ENCODE measurements around the gene MIR17HG. TPM values are rescaled to one million over a fixed set of nuclear protein-coding genes. Genes with fewer than 3 reads are reported as not detected.
A peak's percentile ranks its signal among the peaks of the same experiment; 100 is the strongest.

Gene MIR17HG
- polyA plus RNA-seq (0.79 and 1.3 TPM in 2 replicates), polyA minus RNA-seq (10.2 and 11.1 TPM in 2 replicates)

DNA sequence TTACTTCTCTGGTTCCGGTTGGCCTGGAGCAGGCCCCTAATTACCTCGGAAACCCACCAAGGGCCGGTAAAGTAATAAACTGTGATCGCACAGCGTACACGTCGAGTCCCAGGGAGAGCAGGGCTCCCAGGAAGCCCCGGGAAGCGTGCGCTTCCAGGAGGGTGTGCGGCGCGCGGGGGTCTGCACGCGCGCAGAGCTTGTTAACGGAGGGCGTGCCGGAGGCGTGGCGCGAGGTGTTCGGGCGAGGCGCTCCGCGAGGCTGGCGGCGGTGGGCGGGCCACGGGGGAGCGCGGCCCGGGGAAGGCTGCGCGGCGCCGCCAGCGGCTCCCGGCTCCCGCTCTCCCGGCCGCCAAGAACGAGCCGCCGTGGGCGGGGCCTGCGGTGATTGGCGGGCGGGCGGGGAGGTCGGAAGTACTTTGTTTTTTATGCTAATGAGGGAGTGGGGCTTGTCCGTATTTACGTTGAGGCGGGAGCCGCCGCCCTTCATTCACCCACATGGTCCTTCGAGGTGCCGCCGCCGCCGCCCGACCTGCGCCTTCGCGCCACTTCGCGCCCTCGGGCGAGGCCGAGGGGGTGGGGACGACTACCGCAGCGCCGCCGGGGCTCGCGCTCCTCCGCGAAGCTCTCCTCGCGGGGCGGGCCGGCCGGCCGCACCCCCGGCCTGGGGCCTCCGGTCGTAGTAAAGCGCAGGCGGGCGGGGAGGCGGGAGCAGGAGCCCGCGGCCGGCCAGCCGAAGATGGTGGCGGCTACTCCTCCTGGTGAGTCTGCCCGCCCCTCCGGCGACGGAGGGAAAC, at the start of gene MIR17HG:
MIR17HG (plus strand) TSS at position 486 of the 794 bp plus-strand sequence.
- Histone ChIP-seq H3F3A (ENCODE audit: insufficient read depth, low read length, poor library complexity, severe bottlenecking) (no peaks in the 10 kb centered on the region), H3K4me3 (ENCODE audit: low read length) (peak within 1 kb of the TSS; percentile 73), H3K9me2 (ENCODE audit: insufficient read depth, low read length) (no peaks in the 10 kb centered on the region), H3K4me2 (ENCODE audit: low read length) (peak within 1 kb of the TSS; percentile 83), H3K9ac (ENCODE audit: low read length) (peak within 1 kb of the TSS; percentile 77), H3K9me3 (ENCODE audit: low read length) (no peaks in the 10 kb centered on the region), H3K79me2 (replicated peaks; ENCODE audit: insufficient read depth, low read length) (peaks cover 34% of the 10 kb centered on the region), H4K20me1 (ENCODE audit: insufficient read depth) (peaks cover 12% of the 10 kb centered on the region), H2AFZ (ENCODE audit: low read depth, low read length) (peak within 1 kb of the TSS; percentile 22), H3K27me3 (ENCODE audit: insufficient read depth, low read depth, low read length) (peaks cover 7% of the 10 kb centered on the region), H3K36me3 (ENCODE audit: insufficient read depth, low read length) (peaks cover 5% of the 10 kb centered on the region), H3K27ac (ENCODE audit: low read length) (peak within 1 kb of the TSS; percentile 55)
- TF ChIP-seq, protein P1, sequence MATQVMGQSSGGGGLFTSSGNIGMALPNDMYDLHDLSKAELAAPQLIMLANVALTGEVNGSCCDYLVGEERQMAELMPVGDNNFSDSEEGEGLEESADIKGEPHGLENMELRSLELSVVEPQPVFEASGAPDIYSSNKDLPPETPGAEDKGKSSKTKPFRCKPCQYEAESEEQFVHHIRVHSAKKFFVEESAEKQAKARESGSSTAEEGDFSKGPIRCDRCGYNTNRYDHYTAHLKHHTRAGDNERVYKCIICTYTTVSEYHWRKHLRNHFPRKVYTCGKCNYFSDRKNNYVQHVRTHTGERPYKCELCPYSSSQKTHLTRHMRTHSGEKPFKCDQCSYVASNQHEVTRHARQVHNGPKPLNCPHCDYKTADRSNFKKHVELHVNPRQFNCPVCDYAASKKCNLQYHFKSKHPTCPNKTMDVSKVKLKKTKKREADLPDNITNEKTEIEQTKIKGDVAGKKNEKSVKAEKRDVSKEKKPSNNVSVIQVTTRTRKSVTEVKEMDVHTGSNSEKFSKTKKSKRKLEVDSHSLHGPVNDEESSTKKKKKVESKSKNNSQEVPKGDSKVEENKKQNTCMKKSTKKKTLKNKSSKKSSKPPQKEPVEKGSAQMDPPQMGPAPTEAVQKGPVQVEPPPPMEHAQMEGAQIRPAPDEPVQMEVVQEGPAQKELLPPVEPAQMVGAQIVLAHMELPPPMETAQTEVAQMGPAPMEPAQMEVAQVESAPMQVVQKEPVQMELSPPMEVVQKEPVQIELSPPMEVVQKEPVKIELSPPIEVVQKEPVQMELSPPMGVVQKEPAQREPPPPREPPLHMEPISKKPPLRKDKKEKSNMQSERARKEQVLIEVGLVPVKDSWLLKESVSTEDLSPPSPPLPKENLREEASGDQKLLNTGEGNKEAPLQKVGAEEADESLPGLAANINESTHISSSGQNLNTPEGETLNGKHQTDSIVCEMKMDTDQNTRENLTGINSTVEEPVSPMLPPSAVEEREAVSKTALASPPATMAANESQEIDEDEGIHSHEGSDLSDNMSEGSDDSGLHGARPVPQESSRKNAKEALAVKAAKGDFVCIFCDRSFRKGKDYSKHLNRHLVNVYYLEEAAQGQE (IDR thresholded peaks at IDR 0.05; ENCODE audit: borderline replicate concordance), result peak; percentile 23
- TF ChIP-seq TAF1 (IDR thresholded peaks at IDR 0.05; ENCODE audit: low read depth), result no peak
- peak; percentile 73 for TF ChIP-seq POLR2AphosphoS5 (IDR thresholded peaks at IDR 0.05)
- TF ChIP-seq EP300 (conservative IDR thresholded peaks at IDR 0.05; ENCODE audit: poor library complexity, severe bottlenecking), result peak; percentile 35
- TF ChIP-seq CTCF (IDR thresholded peaks at IDR 0.05; ENCODE audit: poor library complexity, severe bottlenecking), result peak; percentile 14
- peak; percentile 91 for TF ChIP-seq MXI1 (conservative IDR thresholded peaks at IDR 0.05; ENCODE audit: poor library complexity, severe bottlenecking)
- TF ChIP-seq RAD21 (conservative IDR thresholded peaks at IDR 0.05), result peak; percentile 31
- no peak for TF ChIP-seq SMC3 (conservative IDR thresholded peaks at IDR 0.05; ENCODE audit: poor library complexity)
- TF ChIP-seq EZH2 (IDR thresholded peaks at IDR 0.05; ENCODE audit: borderline replicate concordance, insufficient read depth, low read length, poor library complexity, severe bottlenecking), result no peak

GRCh38 chr13:91298060-91298459, 49.4 kb upstream of the MIR17HG start:
- Histone ChIP-seq H2AFZ (ENCODE audit: low read depth, low read length) (no peak overlapping the region), H4K20me1 (ENCODE audit: insufficient read depth) (no peaks in the 10 kb centered on the region), H3K9me3 (ENCODE audit: low read length) (no peaks in the 10 kb centered on the region), H3K4me3 (ENCODE audit: low read length) (no peak overlapping the region), H3K9ac (ENCODE audit: low read length) (no peak overlapping the region), H3K36me3 (ENCODE audit: insufficient read depth, low read length) (no peaks in the 10 kb centered on the region), H3K27me3 (ENCODE audit: insufficient read depth, low read depth, low read length) (no peaks in the 10 kb centered on the region), H3K79me2 (replicated peaks; ENCODE audit: insufficient read depth, low read length) (no peaks in the 10 kb centered on the region), H3K9me2 (ENCODE audit: insufficient read depth, low read length) (no peaks in the 10 kb centered on the region), H3K27ac (ENCODE audit: low read length) (no peak overlapping the region), H3F3A (ENCODE audit: insufficient read depth, low read length, poor library complexity, severe bottlenecking) (no peaks in the 10 kb centered on the region), H3K4me2 (ENCODE audit: low read length) (no peak overlapping the region)
- TF ChIP-seq RAD21 (conservative IDR thresholded peaks at IDR 0.05) (no peak), EP300 (conservative IDR thresholded peaks at IDR 0.05; ENCODE audit: poor library complexity, severe bottlenecking) (no peak), SMC3 (conservative IDR thresholded peaks at IDR 0.05; ENCODE audit: poor library complexity) (no peak), EZH2 (IDR thresholded peaks at IDR 0.05; ENCODE audit: borderline replicate concordance, insufficient read depth, low read length, poor library complexity, severe bottlenecking) (no peak), POLR2AphosphoS5 (IDR thresholded peaks at IDR 0.05) (no peak), MXI1 (conservative IDR thresholded peaks at IDR 0.05; ENCODE audit: poor library complexity, severe bottlenecking) (no peak), TAF1 (IDR thresholded peaks at IDR 0.05; ENCODE audit: low read depth) (no peak), CTCF (IDR thresholded peaks at IDR 0.05; ENCODE audit: poor library complexity, severe bottlenecking) (no peak)
- TF ChIP-seq, protein P1 (IDR thresholded peaks at IDR 0.05; ENCODE audit: borderline replicate concordance), result no peak

Measured in neural cell (in vitro differentiated cells).